Dermis blood vessel endothelial cell (primary cell): ENCODE measurements around the gene SELENON. TPM values are rescaled to one million over a fixed set of nuclear protein-coding genes. Genes with fewer than 3 reads are reported as not detected.

ENCODE experiments used
- DNase-seq: peaks from one replicate; pipeline ENCODE4 v3.0.0; 2010
- total RNA-seq: library from RNA; depleted of rRNA; stranded (reverse); fragments of >200 nt; gene quantifications from 2 replicates; pipeline ENCODE4 v1.2.3, GENCODE V29; 2014

The SELENON gene
- total RNA-seq, 1 donor from 2014 or later: 34.7 TPM

DNA sequence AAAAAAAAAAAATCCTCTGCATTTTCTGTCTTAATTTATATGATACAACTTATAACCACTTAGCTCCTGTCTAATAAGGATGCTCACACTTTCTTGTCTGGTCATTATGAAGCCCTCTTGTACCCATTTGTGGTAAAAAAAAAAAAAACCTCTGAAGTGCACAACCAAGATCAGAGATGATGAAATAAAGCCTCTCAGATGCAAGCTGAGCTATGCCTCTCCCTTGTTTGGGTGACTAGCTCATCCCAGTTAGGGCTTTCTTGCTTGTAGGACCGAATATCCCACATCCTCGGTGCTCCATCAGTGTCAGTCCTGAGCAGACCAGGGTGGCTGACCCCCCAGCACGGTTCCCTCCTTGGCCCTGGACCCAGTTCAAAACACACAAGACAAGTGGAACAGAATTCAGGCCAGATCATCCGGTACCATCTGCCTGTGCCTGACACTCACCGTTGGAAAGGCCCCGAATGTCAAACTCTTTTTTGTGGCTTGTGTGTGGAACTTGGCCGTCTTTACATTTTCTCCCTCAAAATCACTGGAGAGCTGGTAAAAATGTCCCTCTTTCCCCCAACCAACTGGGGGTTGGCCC is 6.3 kb upstream of the SELENON start:
- DNase-seq: no peak

DNA sequence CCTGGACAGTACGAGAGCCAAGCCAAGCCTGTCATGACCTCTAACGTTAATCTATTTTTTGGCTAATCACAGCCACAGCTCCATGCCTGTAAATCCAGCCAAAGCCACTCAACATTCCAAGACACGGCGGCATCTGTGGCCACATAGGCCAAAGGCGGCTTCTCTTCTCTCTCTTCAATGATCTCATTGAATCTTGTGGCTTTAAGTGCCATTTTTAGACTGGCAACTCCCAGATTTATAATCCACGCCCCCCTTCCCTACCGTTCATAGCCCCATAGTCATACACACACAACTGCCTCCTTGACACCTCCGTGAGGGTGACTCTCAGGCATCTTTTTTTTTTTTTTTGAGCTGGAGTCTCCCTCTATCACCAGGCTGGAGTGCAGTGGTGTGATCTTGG is 5.7 kb upstream of the SELENON start:
- DNase-seq: no peak

DNA sequence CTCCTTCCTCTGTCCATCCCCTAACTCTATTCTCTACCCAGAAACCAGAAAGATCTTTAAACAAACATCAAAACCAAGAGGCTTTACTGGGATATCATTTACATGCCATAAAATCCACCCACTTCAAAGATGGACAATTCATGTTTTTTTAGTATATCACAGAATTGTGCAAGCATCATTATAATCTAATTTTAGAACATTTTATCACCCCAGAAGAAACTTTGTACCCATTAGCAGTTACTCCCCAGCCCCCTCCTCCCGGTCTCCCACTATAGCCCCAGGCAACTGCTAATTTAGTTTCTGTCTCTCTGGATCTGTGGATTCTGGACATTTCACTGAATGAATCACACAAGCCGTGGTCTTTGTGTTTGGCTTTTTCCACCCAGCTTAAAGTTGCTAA is 4.8 kb upstream of the SELENON start:
- DNase-seq: no peak

DNA sequence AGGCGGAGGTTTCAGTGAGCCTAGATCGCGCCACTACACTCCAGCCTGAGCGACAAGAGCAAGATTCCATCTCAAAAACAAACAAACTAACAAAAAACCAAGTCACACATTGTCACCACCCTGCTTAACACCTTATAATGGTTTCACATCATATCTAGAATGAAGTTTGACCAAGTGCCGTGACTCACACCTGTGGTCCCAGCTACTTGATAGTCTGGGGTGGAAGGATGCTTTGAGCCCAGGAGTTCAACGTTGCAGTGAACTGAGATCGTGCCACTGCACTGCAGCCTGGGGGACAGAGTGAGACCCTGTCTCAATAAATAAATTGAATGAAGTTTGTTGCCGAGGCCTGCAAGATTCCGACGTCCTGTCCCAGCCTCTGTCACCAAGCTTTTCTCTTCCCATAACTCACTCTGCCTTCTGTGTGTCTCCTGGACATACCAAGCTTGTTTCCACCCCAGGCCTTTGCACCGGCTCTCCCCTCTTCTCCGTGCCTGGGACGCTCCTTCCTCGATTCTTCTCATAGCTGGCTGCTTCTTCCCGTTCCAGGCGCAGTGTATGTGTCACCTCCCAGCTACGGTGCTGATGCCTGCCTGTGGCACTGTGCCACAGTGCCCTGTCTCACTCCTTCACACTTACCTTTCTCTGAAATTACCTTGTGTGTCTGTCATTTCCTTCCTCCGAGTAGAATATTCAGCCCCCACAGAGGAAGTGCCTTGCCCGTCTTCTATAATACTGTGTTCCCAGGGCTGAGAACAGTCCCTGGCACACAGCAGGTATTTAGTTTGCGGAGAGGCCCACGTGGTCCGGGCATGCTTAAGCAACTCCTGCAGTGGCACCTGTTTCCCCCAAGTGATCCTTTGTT is 3.8 kb upstream of the SELENON start:
- DNase-seq: no peak

DNA sequence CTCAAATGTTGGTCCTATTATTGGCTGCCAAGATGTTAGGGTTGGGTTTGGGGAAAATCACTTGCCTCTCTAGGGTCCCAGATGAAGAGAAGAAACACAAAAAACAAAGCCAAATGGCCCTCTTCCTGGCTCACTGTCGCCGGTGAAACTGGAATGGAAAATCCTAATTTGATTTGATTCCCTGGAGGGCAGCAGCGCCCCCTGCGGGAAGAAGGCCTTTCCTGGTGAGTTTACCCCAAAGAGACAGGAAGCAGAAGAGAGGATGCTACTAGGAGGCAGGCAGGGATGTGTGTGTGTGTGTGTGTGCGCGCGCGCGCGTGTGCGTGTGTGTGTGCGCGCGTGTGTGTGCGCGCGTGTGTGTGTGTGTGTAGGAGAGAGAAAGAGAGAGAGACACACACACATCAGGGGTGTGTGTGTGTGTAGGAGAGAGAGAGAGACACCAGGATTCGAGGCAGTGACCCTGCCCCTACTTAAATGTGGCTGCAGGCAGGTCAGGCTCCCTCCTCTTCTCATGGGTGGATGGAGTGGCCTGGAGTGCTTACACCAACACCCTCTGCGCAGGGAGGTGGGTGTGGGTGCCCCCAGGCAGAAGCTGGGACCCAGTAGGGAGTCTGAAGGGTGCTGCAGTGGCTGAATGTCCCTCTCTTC is 3.1 kb upstream of the SELENON start:
- DNase-seq: peak; percentile 85

DNA sequence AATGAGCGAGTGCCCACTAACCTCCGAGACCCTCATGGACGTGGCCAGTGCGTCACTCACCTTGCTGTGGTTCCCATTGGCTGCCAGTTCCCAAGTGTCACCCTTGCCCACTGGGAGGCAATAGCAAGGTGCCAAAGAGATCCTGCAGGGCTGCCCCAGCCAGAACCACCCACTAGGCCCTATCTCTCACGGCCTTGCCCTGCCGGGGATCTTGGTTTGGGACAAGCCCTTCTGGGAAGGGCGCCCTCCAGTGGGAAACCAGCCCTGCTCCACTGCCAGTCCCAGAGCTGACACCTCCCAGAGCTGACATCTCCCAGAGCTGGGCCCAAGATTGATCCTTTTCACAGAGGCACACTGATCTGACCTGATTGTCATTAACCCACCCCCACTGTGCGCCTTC is 2.1 kb upstream of the SELENON start:
- peak; percentile 55 for DNase-seq

DNA sequence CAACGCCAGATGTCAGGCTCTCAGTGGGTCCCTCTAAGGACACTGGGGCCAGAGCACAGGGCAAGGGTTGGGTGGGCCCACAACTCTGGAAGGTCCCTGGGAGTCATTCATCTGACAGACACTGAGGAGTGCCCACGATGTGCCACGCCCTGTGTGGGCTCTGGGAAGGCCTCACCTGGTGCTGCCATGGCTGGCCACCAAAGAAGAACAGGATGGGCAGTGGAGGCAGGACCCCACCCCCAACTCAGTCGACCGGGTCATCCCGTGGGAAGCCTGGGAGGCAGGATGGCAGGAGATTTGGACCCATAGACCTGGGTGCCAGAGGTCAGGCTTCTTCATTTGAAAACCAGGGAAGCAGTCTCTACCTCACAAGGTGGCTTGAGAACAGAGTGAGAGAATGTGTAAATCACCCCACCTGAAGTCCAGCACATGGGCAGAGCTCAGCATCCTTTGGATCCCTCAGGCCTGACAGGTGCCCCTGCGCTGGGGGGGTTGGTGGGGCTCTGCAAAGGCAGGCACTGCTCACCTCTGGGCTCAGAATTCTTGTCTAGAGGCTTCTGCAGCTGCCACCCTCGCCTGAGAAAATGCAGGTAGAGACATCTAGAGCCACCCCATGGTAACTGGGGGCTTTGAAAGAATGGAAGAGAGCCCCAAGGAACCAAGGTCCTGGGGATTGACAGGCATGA is 1.2 kb upstream of the SELENON start:
- DNase-seq: no peak

DNA sequence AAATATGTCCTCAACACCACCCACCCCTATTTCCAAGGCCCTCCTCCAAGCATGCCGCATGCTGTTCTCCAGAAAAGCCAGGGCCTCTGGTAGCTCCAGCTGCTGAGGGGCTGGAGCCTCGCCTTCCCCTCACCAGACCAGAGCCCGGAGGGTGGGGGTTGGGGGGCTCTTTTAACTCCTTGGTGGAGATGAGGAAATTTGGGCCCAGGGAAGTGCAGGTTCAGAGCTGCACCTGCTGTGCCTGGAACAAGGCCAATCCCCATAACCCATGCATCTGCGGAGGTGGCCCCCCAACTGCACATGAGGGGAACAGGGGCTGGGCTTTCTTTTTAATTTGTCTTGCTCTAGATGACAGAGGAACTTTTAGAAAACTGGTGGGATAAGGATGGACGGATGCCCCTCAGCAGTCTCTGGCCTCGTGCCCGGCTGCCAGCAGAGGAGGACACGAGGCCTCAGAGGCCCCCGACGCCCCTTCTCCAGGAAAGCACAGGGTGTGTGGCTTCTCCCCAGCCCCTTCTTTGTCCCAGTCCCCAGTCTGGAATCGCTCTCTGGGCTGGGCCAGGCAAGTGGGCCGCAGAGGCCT is 550 bp upstream of the SELENON start:
- DNase-seq: no peak

DNA sequence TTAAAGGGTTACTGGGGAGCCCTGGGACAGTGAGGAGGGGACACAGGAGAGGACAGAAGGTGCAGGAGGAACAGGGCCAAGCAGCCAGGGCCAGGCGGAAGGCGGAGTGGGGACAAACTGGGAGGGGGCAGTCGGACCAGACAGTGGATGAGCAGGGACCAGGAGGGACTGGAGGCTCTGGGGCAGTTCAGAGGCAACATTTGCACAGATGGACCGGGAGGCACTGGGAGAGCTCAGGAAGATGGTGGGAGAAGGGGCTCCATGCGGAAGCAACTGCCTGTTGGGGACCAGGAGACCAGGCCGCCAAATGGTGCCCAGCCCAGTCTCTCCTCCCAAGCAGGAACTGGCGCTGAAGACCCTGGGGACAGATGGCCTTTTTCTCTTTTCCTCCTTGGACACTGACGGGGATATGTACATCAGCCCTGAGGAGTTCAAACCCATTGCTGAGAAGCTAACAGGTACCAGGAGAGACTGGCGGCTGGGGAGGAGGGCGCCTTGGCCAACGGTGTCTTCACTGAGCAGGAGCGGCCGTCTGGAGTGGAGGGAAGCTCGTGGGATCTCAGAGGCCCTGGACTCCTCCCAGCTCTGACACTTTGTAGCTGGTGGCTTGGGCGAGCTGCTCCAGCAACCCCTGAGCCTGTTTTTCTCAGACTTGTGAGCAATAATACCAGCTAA is 847 bp downstream of the SELENON start:
- DNase-seq: peak; percentile 22

DNA sequence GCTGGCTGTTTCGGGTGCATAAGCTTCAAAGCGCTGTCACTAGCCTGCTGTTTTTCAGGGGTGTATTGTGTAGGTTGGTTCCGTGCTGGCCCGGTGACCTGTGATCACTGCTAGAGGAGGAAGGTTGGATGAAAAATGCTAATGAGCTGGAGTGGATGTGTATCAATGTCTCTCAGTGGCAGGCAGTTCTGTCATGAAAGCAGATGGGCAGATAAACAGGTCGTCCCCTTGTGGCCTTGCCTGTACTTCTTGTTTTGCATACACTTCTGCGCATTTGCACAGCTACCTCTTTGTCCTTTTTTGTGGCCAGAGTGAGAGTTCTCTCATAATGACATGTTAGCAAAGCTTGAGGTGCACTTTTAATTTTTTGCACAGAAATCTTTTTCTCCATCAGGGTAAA is 2.9 kb downstream of the SELENON start:
- no peak for DNase-seq

DNA sequence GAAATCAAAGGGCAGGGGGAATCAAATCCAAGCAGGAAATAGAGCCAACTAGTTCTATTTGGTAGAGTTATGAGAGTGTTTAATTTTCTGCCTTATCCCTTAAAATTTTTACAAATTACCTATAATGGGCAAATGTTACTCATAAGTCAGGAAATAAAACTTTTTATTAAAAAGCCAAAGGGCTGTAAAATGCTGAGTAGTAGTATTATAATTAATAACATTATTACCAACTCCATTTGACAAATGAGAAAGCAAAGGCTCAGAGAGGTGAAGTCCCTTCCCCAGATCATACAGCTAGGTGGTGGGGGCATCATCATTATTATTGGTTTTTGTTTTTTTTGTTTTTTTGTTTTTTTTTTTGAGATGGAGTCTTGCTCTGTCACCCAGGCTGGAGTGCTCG is 3.4 kb downstream of the SELENON start:
- no peak for DNase-seq

DNA sequence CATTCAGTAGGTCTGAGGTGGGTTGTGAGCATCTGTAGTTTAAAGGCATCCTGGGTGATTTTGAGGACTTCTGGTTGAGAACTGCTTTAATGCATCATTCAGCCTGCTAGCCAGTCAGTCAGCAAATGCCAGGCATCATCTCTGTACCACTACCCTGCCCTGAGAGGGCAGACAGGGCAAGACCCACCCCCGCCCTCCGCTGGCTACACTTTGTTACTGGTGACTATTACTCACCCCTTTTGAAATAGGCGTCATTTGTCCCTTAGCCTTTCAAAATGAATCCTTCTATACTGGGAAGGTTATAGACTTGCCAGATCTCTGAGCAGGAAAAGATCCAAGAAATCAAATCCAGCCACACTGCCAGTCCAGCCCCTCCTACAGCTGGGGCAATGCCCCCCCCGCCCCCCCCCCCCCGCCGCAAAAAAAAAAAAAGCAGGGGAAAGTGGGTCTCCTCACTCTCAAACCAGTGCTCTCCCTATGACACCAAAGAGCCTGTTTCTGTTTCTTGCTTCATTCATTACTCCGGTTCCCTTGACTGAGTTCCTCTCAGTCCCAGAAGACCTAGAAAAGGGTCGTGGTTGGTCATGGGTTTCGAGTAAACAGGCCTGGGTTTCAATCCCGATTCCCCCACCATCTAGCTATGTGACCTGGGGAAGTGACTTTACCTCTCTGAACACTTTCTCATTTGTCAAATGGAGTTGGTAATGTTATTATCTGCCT is 4.4 kb downstream of the SELENON start:
- DNase-seq: peak; percentile 50

DNA sequence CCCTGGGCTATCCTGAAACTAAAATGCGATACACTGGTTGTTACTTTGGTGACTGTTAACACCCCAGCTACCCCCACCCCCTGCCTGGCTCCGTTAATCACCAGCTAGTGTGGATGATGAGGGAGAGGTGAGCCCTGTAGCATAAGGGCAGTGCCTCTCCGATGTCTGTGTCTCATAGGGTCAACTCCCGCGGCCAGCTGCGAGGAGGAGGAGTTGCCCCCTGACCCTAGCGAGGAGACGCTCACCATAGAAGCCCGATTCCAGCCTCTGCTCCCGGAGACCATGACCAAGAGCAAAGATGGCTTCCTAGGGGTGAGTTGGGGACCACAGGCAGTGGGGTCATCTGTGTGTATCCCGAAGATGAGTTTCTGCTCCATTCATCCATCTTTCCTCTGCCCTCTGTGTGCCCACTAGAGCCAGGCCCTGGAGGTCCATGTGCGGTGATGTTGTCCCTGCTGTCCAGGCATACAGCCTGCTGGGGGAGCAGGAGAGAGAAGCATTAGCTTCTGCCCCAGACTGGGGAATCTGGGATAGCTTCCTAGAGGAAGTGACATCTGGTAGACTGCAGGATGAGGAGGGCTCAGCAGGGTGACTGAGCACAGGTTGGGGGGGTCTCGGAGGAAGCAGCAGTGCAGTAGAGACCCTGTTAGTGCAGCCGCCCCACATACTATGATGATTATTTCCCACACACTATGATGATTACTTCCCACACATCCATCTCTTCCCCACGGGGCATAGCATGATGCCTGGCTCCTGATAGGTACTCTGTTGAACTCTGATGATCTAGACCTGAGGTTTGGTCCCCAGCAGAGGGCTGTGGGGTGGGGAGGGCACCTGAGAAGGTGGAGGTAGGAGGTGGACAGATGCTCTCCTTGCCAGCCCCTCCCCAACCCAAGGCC is 5.2 kb downstream of the SELENON start:
- peak; percentile 58 for DNase-seq

DNA sequence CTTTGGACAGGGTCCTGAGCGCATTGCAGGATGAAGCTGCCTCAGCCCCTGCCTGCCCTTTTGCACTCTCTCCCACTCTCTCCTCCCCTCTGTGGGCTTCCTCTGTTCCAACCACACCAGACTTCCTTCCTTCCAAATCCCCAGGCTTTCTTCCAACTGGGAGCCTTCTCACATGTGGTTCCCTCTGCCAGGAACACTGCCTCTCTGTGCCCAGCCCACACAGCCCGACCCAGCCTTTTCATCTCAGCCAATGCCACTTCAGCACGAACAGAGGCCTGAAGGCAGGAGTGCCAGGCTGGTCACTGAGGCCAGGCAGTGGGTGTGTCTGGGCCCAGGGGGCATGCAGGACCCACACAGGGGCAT is 5.9 kb downstream of the SELENON start:
- peak; percentile 74 for DNase-seq

DNA sequence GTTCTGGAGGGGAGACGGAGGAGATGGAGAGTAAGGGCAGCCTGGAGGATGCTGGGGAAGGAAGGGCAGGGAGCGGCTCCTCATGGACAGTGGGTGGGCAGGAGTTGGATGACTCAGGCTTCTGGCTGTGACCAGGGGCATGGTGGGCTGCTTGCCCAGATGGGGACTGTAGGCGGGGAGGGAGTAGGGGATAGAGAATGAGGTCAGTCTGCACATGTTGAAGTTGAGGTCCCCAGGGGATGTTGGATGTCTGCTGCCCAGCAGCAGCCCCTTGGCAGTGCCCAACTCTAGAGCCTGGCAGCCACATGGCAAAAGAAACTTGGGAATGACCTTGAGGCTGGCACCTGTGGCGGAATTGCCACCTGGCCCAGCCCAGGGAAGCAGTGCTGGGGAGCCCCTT is 6.4 kb downstream of the SELENON start:
- DNase-seq: peak; percentile 59

DNA sequence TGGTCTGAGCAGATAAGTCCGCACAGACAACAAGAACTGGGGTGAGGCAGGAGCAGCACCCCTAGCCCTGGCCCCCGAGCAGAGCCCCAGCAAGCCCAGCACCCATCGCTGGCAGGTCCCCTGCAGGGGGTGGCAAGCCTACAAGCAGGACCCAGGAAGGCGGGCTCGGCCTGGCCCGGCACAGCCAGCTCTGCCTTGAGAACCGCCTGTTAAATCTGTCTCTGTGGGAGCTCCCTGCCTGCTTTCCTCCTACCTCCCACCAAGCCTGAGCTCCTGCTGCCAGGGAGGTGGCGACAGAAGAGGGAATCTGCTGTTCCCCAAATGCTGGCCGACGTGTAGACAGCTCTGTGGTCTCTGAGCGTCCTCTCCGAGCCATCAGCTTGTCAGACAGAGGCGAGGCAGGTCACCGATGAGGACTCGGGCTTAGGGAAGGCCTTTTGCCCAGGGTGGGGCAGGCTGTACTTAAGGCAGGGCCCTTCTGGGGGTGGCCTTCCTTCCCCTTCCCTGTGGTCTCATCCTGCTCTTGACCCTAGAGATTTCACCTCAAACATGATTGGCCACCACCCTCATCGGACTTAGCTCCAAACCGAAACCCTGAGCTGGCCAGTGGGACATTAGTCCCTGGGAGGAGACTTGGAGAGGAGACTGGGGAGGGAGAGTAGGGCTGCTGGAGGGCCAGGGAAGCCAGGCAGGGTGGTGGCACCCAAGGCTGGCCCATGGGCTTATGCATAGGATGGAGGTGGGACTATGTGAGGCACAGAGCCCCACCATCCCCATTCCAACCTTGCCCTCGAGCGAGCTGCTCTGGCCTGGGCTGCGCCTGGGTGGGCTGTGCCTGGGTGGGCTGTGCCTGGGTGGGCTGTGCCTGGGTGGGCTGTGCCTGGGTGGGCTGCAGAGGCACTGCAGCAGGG is 7.7 kb downstream of the SELENON start:
- no peak for DNase-seq

DNA sequence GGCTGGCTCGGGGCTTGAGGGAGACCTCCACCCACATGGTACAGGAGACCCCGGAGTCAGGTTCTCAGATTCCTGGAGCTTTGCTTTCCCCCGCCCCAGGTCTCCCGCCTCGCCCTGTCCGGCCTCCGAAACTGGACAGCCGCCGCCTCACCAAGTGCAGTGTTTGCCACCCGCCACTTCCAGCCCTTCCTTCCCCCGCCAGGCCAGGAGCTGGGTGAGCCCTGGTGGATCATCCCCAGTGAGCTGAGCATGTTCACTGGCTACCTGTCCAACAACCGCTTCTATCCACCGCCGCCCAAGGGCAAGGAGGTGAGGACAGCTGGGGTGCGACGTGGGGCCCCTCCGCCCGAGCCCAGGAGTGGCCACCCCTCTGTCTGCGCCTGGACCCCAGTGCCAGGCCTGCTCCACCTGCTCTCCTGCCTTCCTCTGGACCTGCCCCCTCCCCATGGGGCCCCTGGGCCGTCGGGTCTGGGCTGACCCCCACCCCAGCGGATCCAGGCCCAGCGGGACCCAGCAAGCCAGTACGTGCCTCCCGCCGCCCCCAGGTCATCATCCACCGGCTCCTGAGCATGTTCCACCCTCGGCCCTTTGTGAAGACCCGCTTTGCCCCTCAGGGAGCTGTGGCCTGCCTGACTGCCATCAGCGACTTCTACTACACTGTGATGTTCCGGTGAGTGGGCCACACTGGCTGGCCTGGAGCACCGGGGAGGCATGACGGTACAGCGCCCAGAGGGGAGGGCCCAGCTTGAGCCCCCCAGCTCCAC is 8.7 kb downstream of the SELENON start:
- no peak for DNase-seq

DNA sequence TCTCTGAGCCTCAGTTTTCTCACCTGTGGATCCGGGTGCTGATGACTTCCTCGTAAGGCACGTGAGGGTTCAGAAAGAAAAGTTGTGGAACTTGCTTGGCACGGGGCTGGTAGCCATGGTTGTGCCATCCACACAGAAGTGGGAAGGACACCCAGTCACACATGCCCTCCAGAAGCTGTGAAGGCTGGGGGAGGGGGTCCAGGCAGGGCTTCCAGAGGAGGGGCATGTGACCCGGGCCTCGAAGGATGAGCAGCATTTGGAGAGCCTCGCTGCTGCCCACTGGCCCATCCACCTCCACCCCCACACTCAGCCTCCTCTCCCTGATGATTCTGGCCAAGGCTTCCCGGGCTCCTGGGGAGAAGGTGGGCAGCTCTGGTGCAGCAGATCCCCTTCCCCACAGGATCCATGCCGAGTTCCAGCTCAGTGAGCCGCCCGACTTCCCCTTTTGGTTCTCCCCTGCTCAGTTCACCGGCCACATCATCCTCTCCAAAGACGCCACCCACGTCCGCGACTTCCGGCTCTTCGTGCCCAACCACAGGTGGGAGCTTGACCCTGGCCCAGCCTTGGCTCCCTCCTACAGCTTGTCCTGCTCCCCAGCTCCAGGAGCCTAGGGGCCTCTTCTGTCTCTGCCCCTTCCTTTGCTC is 9.4 kb downstream of the SELENON start:
- no peak for DNase-seq
